H9 (cell line): ENCODE data around the gene PTDSS2. TPM values are rescaled to one million over a fixed set of nuclear protein-coding genes. Genes with fewer than 3 reads are reported as not detected.

Experiments used
- DNase-seq: peaks from one replicate; pipeline ENCODE4 v3.0.0-alpha.2; 2017
- H2AFZ ChIP-seq: one replicate; pipeline ENCODE4 v1.6.1; 2013; ENCODE audit warnings: mild to moderate bottlenecking, low read length, control low read depth, moderate library complexity
- H2AK5ac ChIP-seq: 2 replicates; pipeline ENCODE4 v1.6.1; 2013; ENCODE audit warnings: low read length, control low read depth, mixed read lengths; ENCODE audit not compliant: insufficient read length
- H2BK120ac ChIP-seq: one replicate; pipeline ENCODE4 v1.6.1; 2013; ENCODE audit warnings: low read depth, mild to moderate bottlenecking, low read length, control low read depth, inconsistent platforms; ENCODE audit not compliant: poor library complexity, severe bottlenecking
- H2BK12ac ChIP-seq: 2 replicates; pipeline ENCODE4 v1.6.1; 2013; ENCODE audit warnings: low read length, control low read depth, mixed read lengths, low read depth; ENCODE audit not compliant: insufficient read length
- H2BK15ac ChIP-seq: 2 replicates; pipeline ENCODE4 v1.6.1; 2013; ENCODE audit warnings: low read depth, low read length, control low read depth
- H2BK20ac ChIP-seq: one replicate; pipeline ENCODE4 v1.6.1; 2013; ENCODE audit warnings: low read depth, mild to moderate bottlenecking, low read length, control low read depth, inconsistent platforms; ENCODE audit not compliant: poor library complexity, severe bottlenecking
- H2BK5ac ChIP-seq: 2 replicates; pipeline ENCODE4 v1.6.1; 2013; ENCODE audit warnings: low read length, control low read depth, mixed read lengths; ENCODE audit not compliant: insufficient read length
- H3K14ac ChIP-seq: 2 replicates; pipeline ENCODE4 v1.6.1; 2013; ENCODE audit warnings: low read length, control low read depth; ENCODE audit not compliant: insufficient read depth
- H3K18ac ChIP-seq: 2 replicates; pipeline ENCODE4 v1.6.1; 2013; ENCODE audit warnings: low read depth, mild to moderate bottlenecking, mixed read lengths, low read length, control low read depth; ENCODE audit not compliant: insufficient read length
- H3K23ac ChIP-seq: 2 replicates; pipeline ENCODE4 v1.6.1; 2013; ENCODE audit warnings: low read length, control low read depth, mixed read lengths, low read depth; ENCODE audit not compliant: insufficient read length
- H3K23me2 ChIP-seq: 2 replicates; pipeline ENCODE4 v1.6.1; 2013; ENCODE audit warnings: low read depth, mild to moderate bottlenecking, mixed read lengths, low read length, control low read depth; ENCODE audit not compliant: insufficient read length, poor library complexity, severe bottlenecking
- H3K27ac ChIP-seq: 2 replicates; pipeline ENCODE4 v1.5.1; 2013; ENCODE audit warnings: low read length, control low read depth, mixed read lengths, low read depth; ENCODE audit not compliant: insufficient read length
- H3K27me3 ChIP-seq: 2 replicates; pipeline ENCODE4 v1.6.1; 2013; ENCODE audit warnings: low read length, control low read depth, inconsistent platforms; ENCODE audit not compliant: insufficient read depth
- H3K4ac ChIP-seq: 2 replicates; pipeline ENCODE4 v1.6.1; 2013; ENCODE audit warnings: low read depth, mild to moderate bottlenecking, control low read depth, inconsistent platforms, low read length, moderate library complexity
- H3K4me1 ChIP-seq: 2 replicates; pipeline ENCODE4 v1.6.1; 2013; ENCODE audit warnings: low read length, control low read depth, inconsistent platforms; ENCODE audit not compliant: insufficient read depth
- H3K4me2 ChIP-seq: 2 replicates; pipeline ENCODE4 v1.6.1; 2013; ENCODE audit warnings: low read length, control low read depth, mixed read lengths; ENCODE audit not compliant: insufficient read length, insufficient read depth
- H3K56ac ChIP-seq: 2 replicates; pipeline ENCODE4 v1.6.1; 2013; ENCODE audit warnings: low read depth, mild to moderate bottlenecking, mixed read lengths, low read length, control low read depth; ENCODE audit not compliant: insufficient read length
- H3K79me1 ChIP-seq: 2 replicates; pipeline ENCODE4 v1.6.1; 2013; ENCODE audit warnings: low read depth, mild to moderate bottlenecking, moderate library complexity, low read length, control low read depth, inconsistent platforms; ENCODE audit not compliant: insufficient read depth, poor library complexity, severe bottlenecking
- H3K79me2 ChIP-seq: 2 replicates; pipeline ENCODE4 v1.6.1; 2013; ENCODE audit warnings: low read length, control low read depth, inconsistent platforms; ENCODE audit not compliant: insufficient read depth
- H3K9ac ChIP-seq: 2 replicates; pipeline ENCODE4 v1.6.1; 2013; ENCODE audit warnings: low read length, control low read depth, mixed read lengths; ENCODE audit not compliant: insufficient read length; ENCODE audit errors: extremely low read depth
- H3K9me3 ChIP-seq: one replicate; pipeline ENCODE4 v1.6.1; 2013; ENCODE audit warnings: low read depth, low read length, inconsistent platforms; ENCODE audit not compliant: control insufficient read depth
- H3T11ph ChIP-seq: one replicate; pipeline ENCODE4 v1.6.1; 2013; ENCODE audit warnings: mild to moderate bottlenecking, low read length, control low read depth, inconsistent platforms
- H4K20me1 ChIP-seq: one replicate; pipeline ENCODE4 v1.6.1; 2013; ENCODE audit not compliant: control insufficient read depth, insufficient read length, insufficient read depth
- H4K5ac ChIP-seq: 2 replicates; pipeline ENCODE4 v1.6.1; 2013; ENCODE audit warnings: low read depth, mild to moderate bottlenecking, mixed read lengths, low read length, control low read depth; ENCODE audit not compliant: insufficient read length
- H4K8ac ChIP-seq: replicated peaks from 2 replicates; pipeline ENCODE4 v1.6.1; 2013; ENCODE audit warnings: low read length, control low read depth, mixed read lengths, low read depth; ENCODE audit not compliant: insufficient read length
- H4K91ac ChIP-seq: 2 replicates; pipeline ENCODE4 v1.6.1; 2013; ENCODE audit warnings: low read depth, mild to moderate bottlenecking, moderate library complexity, mixed read lengths, low read length, control low read depth; ENCODE audit not compliant: insufficient read length
- H3K27ac Mint-ChIP-seq, 3 experiments: 2 replicates in 2 of 3; 3 replicates in 1 of 3; pipeline ENCODE4 v1.8.0; 2020 to 2021; ENCODE audit warnings: mixed read lengths in 3 of 3, mild to moderate bottlenecking in 1 of 3, moderate library complexity in 1 of 3
- H3K27me3 Mint-ChIP-seq: 2 replicates; pipeline ENCODE4 v1.8.0; 2021; ENCODE audit warnings: low read depth, mild to moderate bottlenecking, moderate library complexity, mixed read lengths
- H3K36me3 Mint-ChIP-seq, 3 experiments: 2 replicates in 2 of 3; 3 replicates in 1 of 3; pipeline ENCODE4 v1.8.0; 2020 to 2021; ENCODE audit warnings: low read depth in 3 of 3, mixed read lengths in 3 of 3; ENCODE audit not compliant: insufficient read depth in 1 of 3
- H3K4me1 Mint-ChIP-seq, 2 experiments: 2 replicates each; pipeline ENCODE4 v1.8.0; 2020; ENCODE audit warnings: mixed read lengths in 2 of 2
- H3K4me3 Mint-ChIP-seq, 2 experiments: 2 replicates in 1 of 2; 3 replicates in 1 of 2; pipeline ENCODE4 v1.8.0; 2020 to 2021; ENCODE audit warnings: mild to moderate bottlenecking in 2 of 2, mixed read lengths in 2 of 2, moderate library complexity in 1 of 2
- H3K9me3 Mint-ChIP-seq, 2 experiments: 2 replicates in 1 of 2; 3 replicates in 1 of 2; pipeline ENCODE4 v1.8.0; 2020; ENCODE audit warnings: mild to moderate bottlenecking in 2 of 2, mixed read lengths in 2 of 2, moderate library complexity in 1 of 2
- CTCF ChIP-seq: fragments of 200-600 bp; sonication (generic); conservative IDR thresholded peaks from 3 replicates; pipeline ENCODE4 v1.8.0; 2021; ENCODE audit warnings: antibody characterized with exemption, mild to moderate bottlenecking
- WGBS: extraction: QIAGEN DNeasy Blood & Tissue Kit; methylation state at CpG from one replicate; pipeline ENCODE4 v1.1.7; 2013; ENCODE audit warnings: missing lambda C conversion rate, low lambda C conversion rate, mixed read lengths; ENCODE audit not compliant: insufficient read length; ENCODE audit errors: extremely low coverage; 5-methylcytosine and 5-hydroxymethylcytosine counted together
- total RNA-seq: library from RNA; stranded (reverse); gene quantifications from 2 replicates; pipeline ENCODE4 v1.2.1, GENCODE V29; 2021

The PTDSS2 gene
- total RNA-seq, 1 experiment from 2014 or later = 55.3 TPM

DNA sequence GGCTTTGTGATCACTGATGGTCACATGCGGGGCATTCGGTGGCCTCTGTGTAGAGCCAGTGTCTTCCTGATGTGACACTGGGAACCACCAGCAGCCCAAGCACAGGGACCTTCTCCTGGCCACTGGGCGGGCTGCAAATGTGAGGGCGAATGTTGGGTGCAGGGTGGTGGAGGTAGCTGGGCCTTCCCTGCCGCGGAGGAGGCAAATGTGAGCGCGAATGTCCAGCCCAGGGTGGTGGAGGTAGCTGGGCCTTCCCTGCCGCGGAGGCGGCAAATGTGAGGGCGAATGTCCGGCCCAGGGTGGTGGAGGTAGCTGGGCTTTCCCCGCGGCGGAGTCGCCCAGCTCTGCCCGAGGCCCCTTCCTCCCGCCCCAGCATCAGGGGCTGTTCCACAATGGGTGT lies 23.3 kb downstream of the PTDSS2 start:
- no peaks in the 10 kb centered on the region for H3K27me3 ChIP-seq
- H3K27ac ChIP-seq = no peak overlapping the region
- no CpG with 5 or more reads among the region's 19 CpGs for WGBS
- no peaks in the 10 kb centered on the region for H3K9me3 Mint-ChIP-seq
- no peak overlapping the region for H2BK12ac ChIP-seq
- H2BK120ac ChIP-seq = no peak overlapping the region
- H3K79me1 ChIP-seq = no peaks in the 10 kb centered on the region
- no peak overlapping the region for H2AK5ac ChIP-seq
- H4K91ac ChIP-seq = no peak overlapping the region
- H3K18ac ChIP-seq = no peak overlapping the region
- no peak for DNase-seq
- no peaks in the 10 kb centered on the region for H4K20me1 ChIP-seq
- no peak overlapping the region for H4K5ac ChIP-seq
- no peaks in the 10 kb centered on the region for H3K27me3 Mint-ChIP-seq
- H3K23ac ChIP-seq = no peak overlapping the region
- no peak overlapping the region for H2BK5ac ChIP-seq
- H3K4me3 Mint-ChIP-seq = no peak overlapping the region
- H3K56ac ChIP-seq = no peak overlapping the region
- no peak overlapping the region for H2BK15ac ChIP-seq
- H3K4me1 ChIP-seq = peaks cover 4% of the 10 kb centered on the region; the same call in 1 of the 2 replicates
- no peak overlapping the region for H2AFZ ChIP-seq
- H3K9ac ChIP-seq = no peak overlapping the region
- H3K14ac ChIP-seq = no peak overlapping the region
- no peak overlapping the region for H3K4ac ChIP-seq
- no peaks in the 10 kb centered on the region for H3K9me3 ChIP-seq
- H4K8ac ChIP-seq = no peak overlapping the region
- H3K23me2 ChIP-seq = no peaks in the 10 kb centered on the region
- no peak overlapping the region for H2BK20ac ChIP-seq
- H3T11ph ChIP-seq = no peak overlapping the region
- no peak for TF ChIP-seq CTCF
- peak overlapping the region; percentile 33 to 64 (median 64); a peak in 5 of 7 replicates for H3K27ac Mint-ChIP-seq
- no peak overlapping the region for H3K4me2 ChIP-seq
- H3K79me2 ChIP-seq = no peaks in the 10 kb centered on the region; the same call in 1 of the 2 replicates
- peaks cover 15 to 31% of the 10 kb centered on the region in 2 experiments for H3K4me1 Mint-ChIP-seq
- H3K36me3 Mint-ChIP-seq = peaks cover 2 to 4% (median 3%) of the 10 kb centered on the region in 3 experiments; a peak in 4 of 7 replicates
